SU-DHL-6 (cell line): ENCODE measurements around the gene ERN1.

Experiments used
- H2AFZ ChIP-seq: fragments of 200-600 bp; sonication (generic); 2 replicates; pipeline ENCODE4 v1.6.1; 2014; ENCODE audit warnings: low read depth, mild to moderate bottlenecking, moderate library complexity, mixed read lengths, antibody characterized with exemption, low read length; ENCODE audit not compliant: severe bottlenecking
- H3F3A ChIP-seq: fragments of 200-600 bp; shearing (Covaris generic); 2 replicates; pipeline ENCODE4 v1.6.0; 2016; ENCODE audit warnings: antibody characterized with exemption, mild to moderate bottlenecking; ENCODE audit not compliant: insufficient read depth
- H3K27ac ChIP-seq: fragments of 200-600 bp; sonication (generic); 2 replicates; pipeline ENCODE4 v1.5.1; 2016; ENCODE audit warnings: low read depth, mild to moderate bottlenecking, low read length, moderate library complexity, mixed read lengths
- H3K27me3 ChIP-seq: fragments of 200-600 bp; sonication (generic), shearing (Covaris generic); 2 replicates; pipeline ENCODE4 v1.6.0; 2014; ENCODE audit warnings: mild to moderate bottlenecking, low read length
- H3K36me3 ChIP-seq: fragments of 200-600 bp; sonication (generic); 2 replicates; pipeline ENCODE4 v1.6.1; 2014; ENCODE audit warnings: mild to moderate bottlenecking, low read length, mixed read lengths
- H3K4me2 ChIP-seq: fragments of 300-600, 200-600 bp; shearing (Covaris generic), sonication (generic); 2 replicates; pipeline ENCODE4 v1.6.0; 2014; ENCODE audit warnings: low read length, low read depth, mild to moderate bottlenecking; ENCODE audit not compliant: poor library complexity, severe bottlenecking
- H3K4me3 ChIP-seq: fragments of 200-600 bp; sonication (generic); 2 replicates; pipeline ENCODE4 v1.5.1; 2014; ENCODE audit warnings: antibody characterized with exemption, low read length, mild to moderate bottlenecking, mixed read lengths; ENCODE audit not compliant: insufficient read depth, poor library complexity, severe bottlenecking
- H3K79me2 ChIP-seq: fragments of 200-600 bp; sonication (generic); 2 replicates; pipeline ENCODE4 v1.6.1; 2014; ENCODE audit warnings: mild to moderate bottlenecking, low read length, moderate library complexity; ENCODE audit not compliant: insufficient read depth
- H3K9ac ChIP-seq: fragments of 200-600 bp; sonication (generic); 2 replicates; pipeline ENCODE4 v1.7.0; 2014; ENCODE audit warnings: mild to moderate bottlenecking, low read length
- H3K9me2 ChIP-seq: fragments of 200-600 bp; sonication (generic); replicated peaks from 2 replicates; pipeline ENCODE4 v1.6.1; 2014; ENCODE audit warnings: low read length; ENCODE audit not compliant: insufficient read depth
- H3K9me3 ChIP-seq: fragments of 200-600 bp; sonication (generic); 2 replicates; pipeline ENCODE4 v1.6.1; 2014; ENCODE audit warnings: low read length, mixed read lengths; ENCODE audit not compliant: insufficient read depth
- H4K20me1 ChIP-seq: fragments of 200-600 bp; sonication (generic); 2 replicates; pipeline ENCODE4 v1.6.1; 2014; ENCODE audit warnings: low read depth, mild to moderate bottlenecking, antibody characterized with exemption, low read length, moderate library complexity, mixed read lengths
- EZH2phosphoT487 ChIP-seq: fragments of 200-600 bp; sonication (generic), shearing (Covaris generic); conservative IDR thresholded peaks from 2 replicates; pipeline ENCODE4 v1.6.1; 2018; ENCODE audit warnings: mild to moderate bottlenecking, antibody characterized with exemption, low read length, moderate library complexity, mixed read lengths
- TF ChIP-seq, protein P1 (sequence below): fragments of 200-600 bp; sonication (generic); IDR thresholded peaks from one replicate; pipeline ENCODE4 v1.5.1; 2017; ENCODE audit warnings: antibody characterized with exemption, mild to moderate bottlenecking, low read length, moderate library complexity; ENCODE audit not compliant: insufficient read depth, poor library complexity, severe bottlenecking

Gene ERN1

DNA sequence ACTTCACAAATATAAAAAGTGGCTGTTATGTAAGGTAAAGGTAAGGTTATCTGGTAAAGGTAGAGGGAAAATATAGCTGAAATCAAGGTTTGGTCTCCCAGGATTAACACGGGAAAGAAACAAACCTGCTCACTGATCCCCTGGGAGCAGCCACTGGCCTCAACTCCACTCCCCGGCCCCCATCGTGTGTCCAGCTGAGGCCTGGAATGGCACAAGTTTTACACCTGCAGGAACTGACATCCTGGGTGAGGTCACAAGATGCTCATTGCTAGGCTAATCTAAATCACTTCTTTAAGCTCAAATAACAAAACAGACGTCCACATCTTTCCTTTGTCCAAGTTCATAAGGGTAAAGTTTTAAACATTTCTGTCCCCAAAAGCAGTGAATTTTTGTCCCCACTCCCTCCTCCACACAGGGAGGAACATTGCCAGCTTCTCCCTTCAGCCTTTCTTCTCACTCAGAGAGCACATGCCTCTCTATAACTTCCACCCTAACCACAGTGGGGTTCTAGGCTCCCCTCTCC is 46.3 kb downstream of the ERN1 start:
- no peaks in the 10 kb centered on the region for H3K27me3 ChIP-seq
- no peaks in the 10 kb centered on the region for H3K79me2 ChIP-seq
- no peak overlapping the region for H3K4me2 ChIP-seq
- no peak overlapping the region for H3K4me3 ChIP-seq
- no peaks in the 10 kb centered on the region for H3K9me2 ChIP-seq
- no peaks in the 10 kb centered on the region for H3F3A ChIP-seq
- no peak overlapping the region for H2AFZ ChIP-seq
- H3K9me3 ChIP-seq = no peaks in the 10 kb centered on the region
- H3K9ac ChIP-seq = no peak overlapping the region
- no peak overlapping the region for H3K27ac ChIP-seq
- no peaks in the 10 kb centered on the region for H4K20me1 ChIP-seq
- H3K36me3 ChIP-seq = no peaks in the 10 kb centered on the region
- TF ChIP-seq EZH2phosphoT487 = no peak
- TF ChIP-seq, protein P1, sequence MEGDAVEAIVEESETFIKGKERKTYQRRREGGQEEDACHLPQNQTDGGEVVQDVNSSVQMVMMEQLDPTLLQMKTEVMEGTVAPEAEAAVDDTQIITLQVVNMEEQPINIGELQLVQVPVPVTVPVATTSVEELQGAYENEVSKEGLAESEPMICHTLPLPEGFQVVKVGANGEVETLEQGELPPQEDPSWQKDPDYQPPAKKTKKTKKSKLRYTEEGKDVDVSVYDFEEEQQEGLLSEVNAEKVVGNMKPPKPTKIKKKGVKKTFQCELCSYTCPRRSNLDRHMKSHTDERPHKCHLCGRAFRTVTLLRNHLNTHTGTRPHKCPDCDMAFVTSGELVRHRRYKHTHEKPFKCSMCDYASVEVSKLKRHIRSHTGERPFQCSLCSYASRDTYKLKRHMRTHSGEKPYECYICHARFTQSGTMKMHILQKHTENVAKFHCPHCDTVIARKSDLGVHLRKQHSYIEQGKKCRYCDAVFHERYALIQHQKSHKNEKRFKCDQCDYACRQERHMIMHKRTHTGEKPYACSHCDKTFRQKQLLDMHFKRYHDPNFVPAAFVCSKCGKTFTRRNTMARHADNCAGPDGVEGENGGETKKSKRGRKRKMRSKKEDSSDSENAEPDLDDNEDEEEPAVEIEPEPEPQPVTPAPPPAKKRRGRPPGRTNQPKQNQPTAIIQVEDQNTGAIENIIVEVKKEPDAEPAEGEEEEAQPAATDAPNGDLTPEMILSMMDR = no peak

DNA sequence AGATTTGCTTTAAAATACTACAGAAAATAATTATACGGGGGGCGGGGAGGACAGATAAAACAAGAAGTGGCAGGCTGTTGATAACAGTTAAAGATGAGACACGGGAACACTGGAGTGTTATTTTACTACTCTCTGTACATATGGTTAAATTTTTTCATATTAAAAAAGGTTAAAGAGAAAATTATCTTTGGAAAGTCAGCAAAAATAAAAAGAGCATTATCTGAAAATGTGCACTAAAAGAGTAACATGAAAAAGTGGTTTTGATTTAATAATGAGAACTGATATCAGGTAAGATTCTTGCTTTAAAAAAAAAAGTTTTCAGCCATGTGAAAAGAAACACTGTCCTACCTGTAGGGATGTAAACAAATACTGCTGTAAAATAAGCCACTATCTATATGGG is 46.9 kb downstream of the ERN1 start:
- Histone ChIP-seq H3K4me3 (no peak overlapping the region), H4K20me1 (no peaks in the 10 kb centered on the region), H3K9ac (no peak overlapping the region), H3K9me3 (no peaks in the 10 kb centered on the region), H3K27ac (no peak overlapping the region), H3K9me2 (no peaks in the 10 kb centered on the region), H3K79me2 (no peaks in the 10 kb centered on the region), H2AFZ (no peak overlapping the region), H3K36me3 (no peaks in the 10 kb centered on the region), H3K4me2 (no peak overlapping the region), H3K27me3 (no peaks in the 10 kb centered on the region), H3F3A (no peaks in the 10 kb centered on the region)
- TF ChIP-seq, protein P1 = no peak
- no peak for TF ChIP-seq EZH2phosphoT487

DNA sequence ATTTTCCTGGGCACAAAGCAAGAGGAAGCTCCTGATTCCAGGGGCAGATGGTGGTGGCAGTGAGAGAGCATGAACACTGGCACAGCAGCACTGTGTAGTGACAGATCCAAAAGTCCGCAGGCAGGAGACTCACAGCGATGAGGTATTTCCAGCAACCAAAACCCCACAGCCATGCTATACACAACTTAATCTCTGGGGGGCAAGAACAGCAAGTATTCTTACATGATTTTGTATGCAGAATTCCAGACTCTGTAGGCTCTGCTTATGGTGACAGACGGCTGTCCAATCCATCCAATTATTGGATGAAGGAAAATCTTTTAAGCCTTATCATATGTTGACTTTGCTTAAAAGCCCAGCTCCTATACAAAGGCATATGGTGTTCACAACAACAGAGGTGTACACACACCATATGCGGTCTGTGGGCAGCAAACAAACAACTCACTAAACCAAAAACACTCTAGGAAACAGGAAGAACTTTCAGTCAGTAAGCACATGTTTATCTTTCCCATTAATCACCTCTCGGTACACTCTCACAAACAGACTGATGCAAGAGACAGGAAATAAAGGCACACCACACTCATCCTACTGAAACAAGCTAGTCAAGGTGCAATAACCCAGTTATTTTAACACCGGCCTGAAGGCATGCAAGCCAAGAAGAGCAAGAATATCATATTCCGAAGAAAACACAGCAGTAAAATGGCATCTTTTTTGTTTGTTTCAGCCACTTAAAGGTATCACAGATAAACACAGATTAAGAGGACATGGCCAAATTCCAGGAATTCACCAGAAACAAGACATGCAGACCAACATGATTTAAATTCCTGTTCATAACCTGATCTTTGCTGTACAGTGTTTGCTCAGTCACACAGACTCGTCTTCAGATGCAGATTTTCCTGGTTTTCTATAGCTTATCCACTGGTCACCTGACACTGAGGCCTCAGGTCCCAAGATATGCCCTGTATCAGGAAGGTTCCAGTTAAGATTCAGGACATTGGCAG is 47.8 kb downstream of the ERN1 start:
- no peaks in the 10 kb centered on the region for H4K20me1 ChIP-seq
- no peaks in the 10 kb centered on the region for H3K36me3 ChIP-seq
- TF ChIP-seq, protein P1 = no peak
- no peak for TF ChIP-seq EZH2phosphoT487
- H3K9ac ChIP-seq = no peak overlapping the region
- no peak overlapping the region for H3K4me3 ChIP-seq
- H3K9me3 ChIP-seq = no peaks in the 10 kb centered on the region
- no peak overlapping the region for H2AFZ ChIP-seq
- no peaks in the 10 kb centered on the region for H3K27me3 ChIP-seq
- H3K9me2 ChIP-seq = no peaks in the 10 kb centered on the region
- no peak overlapping the region for H3K4me2 ChIP-seq
- no peaks in the 10 kb centered on the region for H3F3A ChIP-seq
- no peaks in the 10 kb centered on the region for H3K79me2 ChIP-seq
- no peak overlapping the region for H3K27ac ChIP-seq
